G401 (cell line): ENCODE measurements around the gene SYCE3. TPM values are rescaled to one million over a fixed set of nuclear protein-coding genes. Genes with fewer than 3 reads are reported as not detected.

Experiments
- DNase-seq: peaks from one replicate; pipeline ENCODE4 v3.0.0-alpha.2; 2015; ENCODE audit warnings: low spot score
- in situ Hi-C: cut with HindIII; loops from 2 replicates; pipeline ENCODE4 v1.10.0; 2016; ENCODE audit warnings: low sequenced_read_pairs, mixed read lengths
- total RNA-seq: library from RNA; depleted of rRNA; stranded (reverse); fragments of >200 nt; shearing (Covaris generic); gene quantifications from 2 replicates; pipeline ENCODE4 v1.2.3, GENCODE V29; 2014

SYCE3 gene
- total RNA-seq, 1 experiment from 2014 or later, result not detected

DNA sequence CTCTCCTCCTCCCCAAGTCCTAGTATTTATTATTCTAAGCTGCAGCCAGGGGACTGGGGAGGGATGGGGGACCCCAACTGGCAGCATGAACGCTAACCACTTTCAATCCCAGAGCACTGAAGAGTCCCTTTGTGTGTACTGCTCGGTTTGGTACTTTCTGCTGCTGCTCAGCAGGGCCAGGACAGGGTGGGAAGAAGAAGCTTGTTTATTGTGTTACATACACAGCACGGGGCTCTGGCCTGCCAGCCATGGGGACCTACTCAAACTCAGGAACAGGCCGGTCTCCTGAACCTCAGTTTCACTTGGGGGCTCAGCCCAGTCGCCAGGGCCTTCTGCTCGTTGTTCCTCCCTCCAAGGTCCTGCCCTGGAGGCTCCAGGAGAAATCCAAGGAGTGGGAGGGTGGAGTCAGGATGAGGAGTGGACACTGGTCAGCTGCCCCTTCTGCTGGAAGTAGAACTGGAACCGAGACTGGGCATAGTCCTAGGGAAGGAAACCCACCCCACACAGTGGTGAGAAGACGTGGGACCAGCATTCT is 16.1 kb upstream of the SYCE3 start:
- in situ Hi-C loops, result loop anchor here (10.0 kb wide), 1 partner anchor 84 kb away; no protein-coding TSS in a partner anchor
- DNase-seq, result no peak

- in situ Hi-C loops, result loop anchor here (10.0 kb wide), 1 partner anchor 83 kb away; no protein-coding TSS in a partner anchor
- DNase-seq, result no peak
Measured at GRCh38 chr22:50577987-50578775, 15.5 kb upstream of the SYCE3 start, which contains the start of gene CPT1B. TSS of gene CPT1B (minus strand) at chr22:50578427. CDS start at chr22:50577915, 512 bp downstream.

DNA sequence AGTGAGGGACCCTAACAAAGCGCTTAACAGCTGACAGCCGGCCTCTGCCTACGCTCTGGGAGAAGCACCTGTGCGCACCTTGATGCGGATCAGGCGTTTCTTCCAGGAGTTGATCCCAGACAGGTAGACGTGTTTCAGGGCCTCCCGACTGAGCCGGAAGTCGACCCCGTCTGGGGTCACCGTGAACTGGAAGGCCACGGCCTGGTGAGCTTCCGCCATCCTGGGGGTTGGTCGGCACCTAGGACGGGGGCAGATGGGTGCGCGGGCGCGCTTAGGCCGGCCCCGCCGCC is 14.9 kb upstream of the SYCE3 start:
- no peak for DNase-seq
- in situ Hi-C loops, result loop anchor here (10.0 kb wide), 1 partner anchor 83 kb away; no protein-coding TSS in a partner anchor

DNA sequence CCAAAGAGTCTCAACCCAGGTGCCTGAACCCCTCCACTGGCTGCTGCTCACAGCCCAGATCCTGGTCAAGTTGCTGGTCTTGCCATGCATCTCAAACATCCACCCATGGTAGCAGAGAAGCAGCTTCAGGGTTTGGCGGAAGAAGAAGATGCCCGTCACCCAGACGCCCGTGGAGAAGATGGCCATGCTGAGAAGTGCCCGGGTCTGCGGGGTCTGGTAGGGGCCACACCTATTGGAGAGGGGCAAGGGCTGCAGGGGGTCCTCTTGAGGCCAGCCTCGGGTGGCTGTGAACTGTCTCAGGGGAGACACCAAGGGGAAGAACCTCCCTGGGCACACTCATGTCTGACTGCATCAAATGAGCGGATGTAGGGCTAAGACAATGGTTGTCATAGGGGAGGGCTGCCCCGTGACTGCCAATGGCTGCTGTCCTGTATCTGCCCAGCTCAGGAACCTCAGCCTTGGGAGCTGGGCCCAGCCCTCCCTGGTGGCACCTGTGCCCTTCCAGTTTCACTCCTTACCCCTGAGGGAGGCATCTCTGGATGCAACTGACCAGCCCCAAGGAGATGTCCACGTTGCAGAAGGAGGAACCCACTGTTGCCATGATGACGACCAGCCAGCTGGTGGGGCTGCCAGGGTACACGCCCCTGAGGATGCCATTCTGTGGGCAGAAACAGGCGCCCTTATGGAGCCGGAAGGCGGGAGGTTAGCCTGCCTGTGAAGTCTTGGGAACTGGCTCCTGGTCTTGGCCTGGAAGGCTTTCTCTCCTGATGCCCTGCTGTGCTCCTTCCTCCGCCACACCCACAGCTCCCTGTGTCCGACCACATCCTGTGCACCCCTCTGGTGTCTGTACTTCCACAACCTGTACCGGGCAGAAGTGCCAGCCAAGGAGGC is 14.3 kb upstream of the SYCE3 start:
- in situ Hi-C loops, result loop anchor here (10.0 kb wide), 1 partner anchor 82 kb away; no protein-coding TSS in a partner anchor

DNA sequence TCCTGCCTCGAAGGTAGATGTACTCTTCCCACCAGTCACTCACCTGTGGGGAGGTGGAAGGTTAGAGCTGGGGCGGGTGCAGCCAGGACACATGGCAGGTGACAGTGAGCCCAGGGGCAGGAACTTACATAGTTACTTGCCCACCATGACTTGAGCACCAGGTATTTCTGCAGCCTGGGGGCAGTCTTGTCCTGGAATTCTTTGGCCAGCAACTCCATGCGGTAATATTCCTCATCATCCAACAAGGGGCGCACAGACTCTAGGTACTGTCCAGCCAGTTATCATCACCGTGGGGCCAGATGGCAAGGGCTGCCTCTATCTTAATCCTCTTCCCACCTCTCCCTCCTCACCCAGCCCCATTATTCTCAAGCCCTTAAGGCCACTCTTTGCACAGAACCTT is 13.4 kb upstream of the SYCE3 start:
- peak; percentile 92 for DNase-seq
- in situ Hi-C loops, result loop anchor here (10.0 kb wide), 1 partner anchor 81 kb away; no protein-coding TSS in a partner anchor

More for the DNA sequence above, 14.3 kb upstream of the SYCE3 start:
- DNase-seq, result peak; percentile 41

GRCh38 chr22:50575426-50575941 is 12.8 kb upstream of the SYCE3 start:
- in situ Hi-C loops, result loop anchor here (10.0 kb wide), 1 partner anchor 81 kb away; no protein-coding TSS in a partner anchor
- DNase-seq, result no peak

DNA sequence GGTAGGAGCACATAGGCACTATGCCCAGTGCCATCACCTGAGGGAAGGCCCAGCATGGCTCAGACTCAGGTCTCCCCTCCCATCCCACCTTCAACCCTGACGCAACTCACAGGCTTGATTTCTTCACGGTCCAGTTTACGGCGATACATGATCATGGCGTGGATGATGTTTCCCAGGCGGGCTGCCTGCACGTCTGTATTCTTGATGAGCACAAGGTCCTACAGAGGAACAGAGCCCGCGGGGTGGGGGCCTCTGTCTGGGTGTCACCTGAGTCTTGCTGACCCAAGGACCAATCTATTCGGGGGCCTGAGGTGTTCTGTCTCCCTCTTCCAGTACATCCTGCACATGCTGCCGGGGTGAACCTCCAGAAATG is 11.7 kb upstream of the SYCE3 start:
- in situ Hi-C loops, result loop anchor here (10.0 kb wide), 1 partner anchor 80 kb away; no protein-coding TSS in a partner anchor
- DNase-seq, result no peak

DNA sequence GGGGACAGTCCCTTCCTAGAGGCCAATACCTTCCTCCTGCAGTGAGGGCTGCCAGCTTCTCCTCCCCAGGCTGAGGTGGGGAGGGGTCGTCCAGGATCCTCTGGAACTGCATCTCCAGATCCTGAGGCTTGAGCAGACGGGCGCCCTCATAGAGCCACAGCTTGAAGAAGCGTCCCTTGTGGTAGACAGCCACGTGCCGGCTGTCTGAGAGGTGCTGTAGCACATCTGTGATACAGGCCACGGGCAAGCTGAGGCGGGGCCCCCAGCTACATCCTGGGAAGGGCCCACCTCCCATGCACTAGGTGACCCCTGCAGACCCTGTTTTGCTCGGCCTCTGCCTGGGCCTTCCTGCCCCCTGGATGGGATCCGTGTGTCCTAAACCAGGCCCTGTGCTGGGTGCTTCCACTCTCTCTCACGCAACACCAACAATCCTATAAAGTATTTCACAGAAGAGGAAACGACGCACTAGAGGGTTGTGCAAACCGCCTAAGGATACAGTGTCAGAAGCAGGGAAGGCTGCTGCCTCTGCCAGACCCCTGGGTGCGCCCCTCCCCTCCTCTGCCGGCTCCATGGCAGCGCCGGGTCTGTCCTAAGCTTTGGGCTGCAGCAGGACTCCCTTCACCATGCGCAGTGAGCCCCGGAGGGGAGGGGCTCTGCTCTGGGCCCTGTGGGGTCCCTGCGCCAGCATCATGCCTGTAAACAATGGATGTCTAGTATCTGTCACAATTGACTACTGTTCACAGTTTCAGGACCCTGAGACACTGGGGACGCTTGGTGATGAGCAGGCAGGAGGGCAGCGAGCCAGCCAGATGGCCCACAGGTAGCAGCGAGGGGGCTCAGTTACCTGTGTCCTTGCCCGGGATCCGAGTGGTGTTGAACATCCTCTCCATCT is 11.0 kb upstream of the SYCE3 start:
- in situ Hi-C loops, result loop anchor here (10.0 kb wide), 1 partner anchor 79 kb away; no protein-coding TSS in a partner anchor
- DNase-seq, result no peak

DNA sequence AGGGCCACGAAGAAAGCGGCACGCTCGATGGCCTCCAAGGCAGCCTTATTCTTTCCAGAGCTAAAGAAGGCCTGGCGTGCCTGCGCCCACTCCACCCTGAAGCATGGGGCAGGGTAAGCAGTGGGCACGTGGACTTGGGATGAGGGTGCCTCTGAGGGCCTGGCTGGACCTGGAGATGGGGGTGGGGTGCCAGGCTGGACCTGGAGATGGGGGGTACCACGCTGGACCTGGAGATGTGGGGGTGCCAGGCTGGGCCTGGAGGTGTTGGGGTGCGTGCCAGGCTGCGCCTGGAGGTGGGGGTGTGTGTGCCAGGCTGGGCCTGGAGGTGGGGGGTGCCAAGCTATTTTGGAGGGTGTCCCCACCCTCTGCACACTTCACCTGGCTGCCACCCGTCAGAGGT is 10.2 kb upstream of the SYCE3 start:
- in situ Hi-C loops, result loop anchor here (10.0 kb wide), 1 partner anchor 78 kb away; no protein-coding TSS in a partner anchor
- DNase-seq, result no peak

GRCh38 chr22:50571264-50572175 is 8.8 kb upstream of the SYCE3 start:
- in situ Hi-C loops, result loop anchor here (10.0 kb wide), 1 partner anchor 77 kb away; no protein-coding TSS in a partner anchor

GRCh38 chr22:50570861-50571260 is 8.1 kb upstream of the SYCE3 start:
- in situ Hi-C loops, result loop anchor here (10.0 kb wide), 1 partner anchor 76 kb away; no protein-coding TSS in a partner anchor
- no peak for DNase-seq

More at GRCh38 chr22:50571264-50572175, 8.8 kb upstream of the SYCE3 start:
- DNase-seq, result no peak

DNA sequence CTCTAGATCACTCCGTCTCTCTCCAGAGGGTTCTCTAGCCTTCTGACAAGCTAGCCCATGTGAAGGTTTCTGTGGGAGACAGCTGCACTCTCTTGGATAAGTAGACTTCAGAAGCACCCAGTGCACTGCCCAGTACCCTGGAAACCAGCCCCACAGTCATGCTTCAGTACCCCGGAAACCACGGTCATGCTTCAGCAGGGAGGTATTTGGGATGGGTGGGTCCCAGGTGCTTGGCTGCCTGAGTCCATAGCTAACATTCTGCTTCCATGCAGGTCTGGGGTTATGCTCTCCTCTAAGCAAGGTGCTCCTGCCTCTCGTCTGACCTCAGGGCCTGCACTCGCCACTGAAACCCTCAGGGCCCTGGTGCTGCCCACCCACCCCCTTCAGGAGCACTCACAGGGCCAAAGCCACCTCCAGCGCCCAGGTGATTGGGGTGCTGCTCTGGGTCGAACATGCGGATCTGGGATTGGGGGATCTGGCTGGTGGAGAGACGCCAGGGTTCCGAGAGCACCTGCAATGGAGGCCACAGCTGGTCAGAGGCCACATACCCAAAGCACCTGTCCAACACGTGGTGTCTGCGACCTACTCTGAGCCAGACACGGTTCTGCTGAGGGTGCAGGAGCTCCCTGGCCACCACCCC is 7.3 kb upstream of the SYCE3 start:
- no peak for DNase-seq
- in situ Hi-C loops, result loop anchor here (10.0 kb wide), 1 partner anchor 75 kb away; no protein-coding TSS in a partner anchor

GRCh38 chr22:50569041-50569459 is 6.3 kb upstream of the SYCE3 start:
- in situ Hi-C loops, result no loop called here
- DNase-seq, result no peak

GRCh38 chr22:50568626-50569025 is 5.9 kb upstream of the SYCE3 start:
- DNase-seq, result no peak
- in situ Hi-C loops, result no loop called here

DNA sequence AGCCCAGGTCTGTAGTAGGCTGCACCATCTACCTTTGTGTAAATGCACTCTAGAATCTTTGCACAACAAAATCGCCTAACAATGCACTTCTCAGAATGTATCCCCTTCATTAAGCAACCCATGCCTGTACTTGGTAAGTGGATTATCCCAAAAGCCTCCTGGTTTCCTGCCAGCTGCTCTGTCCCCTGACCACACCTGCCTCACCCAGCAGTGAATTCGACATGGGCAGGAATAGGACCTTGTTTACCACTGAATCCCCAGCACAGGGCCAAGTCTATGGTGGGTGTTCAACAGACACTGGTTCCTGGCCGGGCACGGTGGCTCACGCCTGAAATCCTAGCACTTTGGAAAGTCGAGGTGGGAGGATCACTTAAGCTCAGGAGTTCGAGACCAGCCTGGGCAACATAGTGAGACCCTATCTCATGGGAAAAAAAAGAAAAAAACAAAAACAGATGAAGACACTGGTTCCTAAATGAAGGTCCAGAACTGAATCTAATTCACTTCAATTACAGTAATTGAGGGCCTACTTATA is 5.1 kb upstream of the SYCE3 start:
- in situ Hi-C loops, result no loop called here
- DNase-seq, result no peak

GRCh38 chr22:50564289-50564688 is 1.6 kb upstream of the SYCE3 start:
- in situ Hi-C loops, result no loop called here
- DNase-seq, result no peak
